GM19238 (cell line): ENCODE measurements around the gene CIDEA.

Experiments
- DNase-seq: peaks from one replicate; pipeline ENCODE4 v3.0.0; 2011; ENCODE audit warnings: low spot score; ENCODE audit not compliant: insufficient read length

CIDEA gene

GRCh38 chr18:12271376-12272235, 17.4 kb downstream of the CIDEA start:
- DNase-seq: peak; percentile 83

- no peak for DNase-seq
Observed at GRCh38 chr18:12274793-12275192, 20.6 kb downstream of the CIDEA start.

GRCh38 chr18:12276736-12277554, 22.8 kb downstream of the CIDEA start:
- DNase-seq: no peak

GRCh38 chr18:12278215-12278671, 24.1 kb downstream of the CIDEA start:
- DNase-seq: no peak

GRCh38 chr18:12278741-12279682, 24.9 kb downstream of the CIDEA start:
- DNase-seq: no peak

- DNase-seq: no peak
Observed at GRCh38 chr18:12279781-12280531, 25.8 kb downstream of the CIDEA start.

GRCh38 chr18:12281861-12282260, 27.7 kb downstream of the CIDEA start:
- DNase-seq: no peak

GRCh38 chr18:12282442-12283039, 28.4 kb downstream of the CIDEA start:
- DNase-seq: no peak

GRCh38 chr18:12283256-12283655, 29.1 kb downstream of the CIDEA start:
- no peak for DNase-seq

- DNase-seq: no peak
Observed at GRCh38 chr18:12283666-12284065, 29.5 kb downstream of the CIDEA start.

- DNase-seq: no peak
Observed at GRCh38 chr18:12287131-12287681, 33.0 kb downstream of the CIDEA start.

- DNase-seq: no peak
Observed at GRCh38 chr18:12287684-12288402, 33.7 kb downstream of the CIDEA start.

- no peak for DNase-seq
Observed at GRCh38 chr18:12288403-12288755, 34.2 kb downstream of the CIDEA start.

- no peak for DNase-seq
Observed at GRCh38 chr18:12290086-12290485, 35.9 kb downstream of the CIDEA start.

GRCh38 chr18:12291161-12291560, 37.0 kb downstream of the CIDEA start:
- DNase-seq: no peak

- no peak for DNase-seq
Observed at GRCh38 chr18:12291690-12292089, 37.5 kb downstream of the CIDEA start.

GRCh38 chr18:12293831-12294230, 39.7 kb downstream of the CIDEA start:
- DNase-seq: no peak

- no peak for DNase-seq
Observed at GRCh38 chr18:12295389-12296086, 41.4 kb downstream of the CIDEA start.

- no peak for DNase-seq
Observed at GRCh38 chr18:12296087-12296403, 41.9 kb downstream of the CIDEA start.
